ENCODE results near the gene SEC14L3.

Gene SEC14L3

GRCh38 chr22:30481711-30482110 is 9.9 kb upstream of the SEC14L3 start:
- no peak overlapping the region for H2AFZ ChIP-seq (ENCODE audit: low read length)
- H3K27ac ChIP-seq (ENCODE audit: low read length) = no peak overlapping the region
- no peaks in the 10 kb centered on the region for H3K36me3 ChIP-seq (replicated peaks; ENCODE audit: insufficient read depth, low read length)
- peaks cover 79% of the 10 kb centered on the region for H3K27me3 ChIP-seq (replicated peaks; ENCODE audit: insufficient read depth, low read length)
- no peak for DNase-seq
- TF ChIP-seq CTCF (IDR thresholded peaks at IDR 0.05; ENCODE audit: low read length) = no peak
- no peak for TF ChIP-seq EZH2 (optimal IDR thresholded peaks at IDR 0.05; ENCODE audit: low read depth, low read length)
- no peak for TF ChIP-seq EZH2phosphoT487 (IDR thresholded peaks at IDR 0.05; ENCODE audit: low read length)
- no peak overlapping the region for H3K9ac ChIP-seq (ENCODE audit: low read length)
- no peak overlapping the region for H3K4me2 ChIP-seq (ENCODE audit: low read depth, low read length)
- no peaks in the 10 kb centered on the region for H3K9me3 ChIP-seq (replicated peaks; ENCODE audit: insufficient read depth, low read length)
- no peaks in the 10 kb centered on the region for H3F3A ChIP-seq (ENCODE audit: insufficient read depth, low read length)
- H3K4me3 ChIP-seq (ENCODE audit: low read length) = no peak overlapping the region
- no peaks in the 10 kb centered on the region for H3K9me2 ChIP-seq (replicated peaks; ENCODE audit: insufficient read depth, low read length)
- no peaks in the 10 kb centered on the region for H4K20me1 ChIP-seq (ENCODE audit: insufficient read depth, low read length)
- no peaks in the 10 kb centered on the region for H3K79me2 ChIP-seq (ENCODE audit: low read length)
- H3K4me1 ChIP-seq (ENCODE audit: low read length) = no peaks in the 10 kb centered on the region

- H3K27me3 ChIP-seq (replicated peaks; ENCODE audit: insufficient read depth, low read length) = peaks cover 95% of the 10 kb centered on the region
- TF ChIP-seq EZH2 (optimal IDR thresholded peaks at IDR 0.05; ENCODE audit: low read depth, low read length) (no peak), EZH2phosphoT487 (IDR thresholded peaks at IDR 0.05; ENCODE audit: low read length) (no peak), CTCF (IDR thresholded peaks at IDR 0.05; ENCODE audit: low read length) (no peak)
- no peak for DNase-seq
- H3K4me2 ChIP-seq (ENCODE audit: low read depth, low read length) = no peak overlapping the region
- H3K9me2 ChIP-seq (replicated peaks; ENCODE audit: insufficient read depth, low read length) = no peaks in the 10 kb centered on the region
- no peak overlapping the region for H3K27ac ChIP-seq (ENCODE audit: low read length)
- no peaks in the 10 kb centered on the region for H3K4me1 ChIP-seq (ENCODE audit: low read length)
- no peaks in the 10 kb centered on the region for H3K36me3 ChIP-seq (replicated peaks; ENCODE audit: insufficient read depth, low read length)
- H3K9ac ChIP-seq (ENCODE audit: low read length) = no peak overlapping the region
- H3K79me2 ChIP-seq (ENCODE audit: low read length) = no peaks in the 10 kb centered on the region
- no peaks in the 10 kb centered on the region for H4K20me1 ChIP-seq (ENCODE audit: insufficient read depth, low read length)
- H3F3A ChIP-seq (ENCODE audit: insufficient read depth, low read length) = no peaks in the 10 kb centered on the region
- no peak overlapping the region for H3K4me3 ChIP-seq (ENCODE audit: low read length)
- no peaks in the 10 kb centered on the region for H3K9me3 ChIP-seq (replicated peaks; ENCODE audit: insufficient read depth, low read length)
- H2AFZ ChIP-seq (ENCODE audit: low read length) = no peak overlapping the region
These were observed 8.2 kb upstream of the SEC14L3 start for GRCh38 chr22:30479981-30480380.

GRCh38 chr22:30474683-30475424 is 3.0 kb upstream of the SEC14L3 start:
- H3K4me3 ChIP-seq (ENCODE audit: low read length) = no peak overlapping the region

More at GRCh38 chr22:30474683-30475424, 3.0 kb upstream of the SEC14L3 start:
- no peak overlapping the region for H2AFZ ChIP-seq (ENCODE audit: low read length)
- DNase-seq = no peak
- no peak overlapping the region for H3K9ac ChIP-seq (ENCODE audit: low read length)
- no peak overlapping the region for H3K27ac ChIP-seq (ENCODE audit: low read length)
- H3K9me2 ChIP-seq (replicated peaks; ENCODE audit: insufficient read depth, low read length) = no peaks in the 10 kb centered on the region
- no peaks in the 10 kb centered on the region for H3K9me3 ChIP-seq (replicated peaks; ENCODE audit: insufficient read depth, low read length)
- no peaks in the 10 kb centered on the region for H3K4me1 ChIP-seq (ENCODE audit: low read length)
- no peaks in the 10 kb centered on the region for H3K36me3 ChIP-seq (replicated peaks; ENCODE audit: insufficient read depth, low read length)
- H3K79me2 ChIP-seq (ENCODE audit: low read length) = no peaks in the 10 kb centered on the region
- TF ChIP-seq EZH2 (optimal IDR thresholded peaks at IDR 0.05; ENCODE audit: low read depth, low read length) = no peak
- TF ChIP-seq EZH2phosphoT487 (IDR thresholded peaks at IDR 0.05; ENCODE audit: low read length) = no peak
- TF ChIP-seq CTCF (IDR thresholded peaks at IDR 0.05; ENCODE audit: low read length) = no peak
- no peaks in the 10 kb centered on the region for H4K20me1 ChIP-seq (ENCODE audit: insufficient read depth, low read length)
- no peak overlapping the region for H3K4me2 ChIP-seq (ENCODE audit: low read depth, low read length)
- H3F3A ChIP-seq (ENCODE audit: insufficient read depth, low read length) = no peaks in the 10 kb centered on the region
- H3K27me3 ChIP-seq (replicated peaks; ENCODE audit: insufficient read depth, low read length) = peaks cover 94% of the 10 kb centered on the region

Measured in MM.1S (cell line).